Suppressor macrophage treated with lipopolysaccharide for 1 hour (primary cell): Measurements from ENCODE around the gene SPATA12.

Experiments
- DNase-seq, 3 donors: peaks; one replicate each; pipeline ENCODE4 v3.0.0-alpha.2; 2020 to 2022

Gene SPATA12

DNA sequence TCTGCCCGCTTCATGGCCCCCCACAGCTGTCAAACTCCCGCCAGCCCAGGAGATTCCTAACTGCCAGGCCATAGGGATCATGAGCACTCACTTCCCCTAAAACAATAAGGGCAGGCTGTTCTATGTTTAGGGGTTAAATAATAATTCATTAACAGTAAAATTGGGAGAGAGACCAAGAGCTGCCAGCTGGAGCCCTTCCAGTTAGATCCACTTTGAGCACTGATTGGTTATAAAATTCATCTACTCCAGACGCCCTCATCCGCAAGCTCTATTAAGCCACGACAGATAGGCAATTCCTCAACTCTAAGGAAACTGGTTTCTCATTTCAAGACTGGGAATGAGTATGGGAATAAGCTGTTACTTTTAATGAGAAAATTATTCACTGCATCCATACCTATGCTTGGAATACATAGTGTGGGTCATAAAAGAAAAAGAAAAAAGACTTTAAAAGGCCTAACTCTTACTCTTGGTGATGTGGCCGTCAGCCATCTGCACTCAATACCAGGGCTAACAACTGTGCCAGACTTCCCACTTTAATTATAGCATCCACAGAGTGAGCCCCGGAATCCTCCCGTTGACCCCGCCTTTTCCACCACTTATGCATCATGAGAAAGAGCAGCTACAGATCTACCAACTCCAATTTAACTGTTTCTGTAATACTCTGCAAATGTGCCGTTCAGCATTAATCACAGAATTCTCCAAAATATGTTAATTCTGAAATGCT is 60.1 kb downstream of the SPATA12 start:
- no peak for DNase-seq
